Fibroblast of villous mesenchyme (primary cell): Measurements from ENCODE around the gene NOCT. TPM values are rescaled to one million over a fixed set of nuclear protein-coding genes. Genes with fewer than 3 reads are reported as not detected.

Experiments used
- DNase-seq: peaks from one replicate; pipeline ENCODE4 v3.0.0-alpha.2; 2010; ENCODE audit warnings: low read depth
- H3K4me3 ChIP-seq: 2 replicates; pipeline ENCODE4 v1.5.1; 2011; ENCODE audit warnings: low read depth, mild to moderate bottlenecking, low read length
- total RNA-seq: library from RNA; depleted of rRNA; stranded (reverse); fragments of >200 nt; gene quantifications from 2 replicates; pipeline ENCODE4 v1.2.3, GENCODE V29; 2012
- TF ChIP-seq, protein P1 (sequence below): IDR thresholded peaks from 2 replicates; pipeline ENCODE4 v1.5.1; 2012; ENCODE audit warnings: low read depth, mild to moderate bottlenecking, low read length; ENCODE audit not compliant: insufficient read depth

The NOCT gene
- total RNA-seq, 1 donor, result 61.7 TPM

DNA sequence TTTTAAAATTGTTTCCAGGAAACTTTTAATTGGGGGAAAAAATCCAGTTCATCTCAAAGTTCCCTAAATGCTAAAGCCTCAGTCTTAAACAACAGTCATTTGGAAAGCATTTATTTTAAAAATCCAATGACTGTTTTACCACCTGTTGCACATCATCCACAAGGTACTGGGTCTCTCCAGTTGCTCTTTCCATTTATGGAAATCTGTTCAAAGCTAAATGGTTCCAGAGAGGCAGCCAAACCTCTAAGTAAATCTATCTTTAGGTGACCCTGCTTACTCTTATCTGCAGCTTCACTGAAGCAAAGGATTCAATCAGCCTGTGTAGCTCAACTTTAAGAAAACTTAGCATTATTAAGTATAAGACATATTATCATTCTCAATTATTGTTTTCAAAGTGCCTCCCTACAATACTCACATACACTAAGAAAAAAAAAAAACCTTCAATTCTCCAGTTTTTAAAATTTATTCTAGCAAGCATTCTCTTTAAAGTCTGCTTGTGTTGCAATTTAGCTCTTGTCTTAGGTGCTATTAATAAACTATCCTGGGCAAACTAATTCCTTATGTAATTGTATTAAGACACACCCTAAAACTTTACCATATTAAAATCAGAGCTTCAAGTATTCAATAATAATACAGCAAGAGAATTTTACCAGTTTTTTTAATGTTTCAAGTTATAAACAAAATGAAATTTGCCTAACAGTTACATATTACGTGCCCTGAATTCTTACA lies 60.6 kb downstream of the NOCT start:
- no peak for DNase-seq
- H3K4me3 ChIP-seq, result no peak overlapping the region
- TF ChIP-seq, protein P1, sequence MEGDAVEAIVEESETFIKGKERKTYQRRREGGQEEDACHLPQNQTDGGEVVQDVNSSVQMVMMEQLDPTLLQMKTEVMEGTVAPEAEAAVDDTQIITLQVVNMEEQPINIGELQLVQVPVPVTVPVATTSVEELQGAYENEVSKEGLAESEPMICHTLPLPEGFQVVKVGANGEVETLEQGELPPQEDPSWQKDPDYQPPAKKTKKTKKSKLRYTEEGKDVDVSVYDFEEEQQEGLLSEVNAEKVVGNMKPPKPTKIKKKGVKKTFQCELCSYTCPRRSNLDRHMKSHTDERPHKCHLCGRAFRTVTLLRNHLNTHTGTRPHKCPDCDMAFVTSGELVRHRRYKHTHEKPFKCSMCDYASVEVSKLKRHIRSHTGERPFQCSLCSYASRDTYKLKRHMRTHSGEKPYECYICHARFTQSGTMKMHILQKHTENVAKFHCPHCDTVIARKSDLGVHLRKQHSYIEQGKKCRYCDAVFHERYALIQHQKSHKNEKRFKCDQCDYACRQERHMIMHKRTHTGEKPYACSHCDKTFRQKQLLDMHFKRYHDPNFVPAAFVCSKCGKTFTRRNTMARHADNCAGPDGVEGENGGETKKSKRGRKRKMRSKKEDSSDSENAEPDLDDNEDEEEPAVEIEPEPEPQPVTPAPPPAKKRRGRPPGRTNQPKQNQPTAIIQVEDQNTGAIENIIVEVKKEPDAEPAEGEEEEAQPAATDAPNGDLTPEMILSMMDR, result no peak

DNA sequence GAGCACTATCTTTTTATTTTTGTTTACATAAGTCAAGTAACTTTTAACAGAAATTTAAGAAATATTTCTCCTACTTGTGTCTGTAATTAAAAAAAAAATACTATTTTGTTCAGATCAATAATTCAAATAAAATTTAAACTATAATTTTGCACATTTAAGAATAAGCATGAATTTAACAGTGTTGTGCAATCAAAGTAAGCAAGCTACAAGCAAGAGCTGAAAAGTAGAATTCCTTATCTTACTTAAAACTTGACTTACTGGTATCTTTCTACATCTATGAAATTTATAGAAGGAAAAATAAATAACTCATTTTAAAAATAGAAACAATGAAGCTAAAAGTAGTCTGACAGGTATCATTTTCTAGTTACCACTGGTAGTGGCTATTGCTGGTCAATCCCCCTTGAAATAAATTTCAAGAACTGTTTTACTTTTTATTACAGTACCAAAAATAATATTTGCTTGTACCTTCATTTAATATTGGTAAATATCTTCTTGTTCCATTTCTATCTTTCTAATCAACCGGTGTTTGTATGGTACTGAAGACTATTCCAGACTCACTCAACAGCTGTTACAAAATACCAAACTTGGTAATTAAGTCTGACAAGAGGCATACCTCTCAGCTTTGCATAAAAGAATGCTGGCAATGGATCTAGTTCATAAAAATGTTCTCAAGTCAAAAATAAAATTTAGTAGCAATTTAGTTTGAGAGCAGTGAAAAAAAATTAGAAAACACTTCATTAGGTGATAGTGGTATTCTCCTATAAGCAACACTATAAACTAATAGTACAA lies 62.2 kb downstream of the NOCT start:
- TF ChIP-seq, protein P1, result no peak
- peak; percentile 12 for DNase-seq
- no peak overlapping the region for H3K4me3 ChIP-seq

DNA sequence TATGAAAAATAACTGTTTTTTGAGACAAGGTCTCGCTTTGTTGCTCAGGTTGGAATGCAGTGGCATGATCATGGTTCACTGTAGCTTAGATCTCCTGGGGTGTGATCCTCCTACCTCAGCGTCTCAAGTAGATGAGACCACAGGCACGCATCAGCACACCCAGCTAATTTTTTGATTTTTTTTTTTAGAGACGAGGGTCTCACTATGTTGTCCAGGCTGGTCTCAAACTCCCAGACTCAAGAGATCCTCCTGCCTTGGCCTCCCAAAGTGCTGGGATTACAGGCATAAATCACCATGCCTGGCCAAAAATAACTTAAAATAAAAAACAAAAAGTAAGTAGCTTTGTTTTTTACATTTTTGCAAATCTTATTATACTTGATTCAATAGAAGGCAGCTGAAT lies 63.3 kb downstream of the NOCT start:
- DNase-seq, result no peak
- TF ChIP-seq, protein P1, result no peak
- H3K4me3 ChIP-seq, result no peak overlapping the region

DNA sequence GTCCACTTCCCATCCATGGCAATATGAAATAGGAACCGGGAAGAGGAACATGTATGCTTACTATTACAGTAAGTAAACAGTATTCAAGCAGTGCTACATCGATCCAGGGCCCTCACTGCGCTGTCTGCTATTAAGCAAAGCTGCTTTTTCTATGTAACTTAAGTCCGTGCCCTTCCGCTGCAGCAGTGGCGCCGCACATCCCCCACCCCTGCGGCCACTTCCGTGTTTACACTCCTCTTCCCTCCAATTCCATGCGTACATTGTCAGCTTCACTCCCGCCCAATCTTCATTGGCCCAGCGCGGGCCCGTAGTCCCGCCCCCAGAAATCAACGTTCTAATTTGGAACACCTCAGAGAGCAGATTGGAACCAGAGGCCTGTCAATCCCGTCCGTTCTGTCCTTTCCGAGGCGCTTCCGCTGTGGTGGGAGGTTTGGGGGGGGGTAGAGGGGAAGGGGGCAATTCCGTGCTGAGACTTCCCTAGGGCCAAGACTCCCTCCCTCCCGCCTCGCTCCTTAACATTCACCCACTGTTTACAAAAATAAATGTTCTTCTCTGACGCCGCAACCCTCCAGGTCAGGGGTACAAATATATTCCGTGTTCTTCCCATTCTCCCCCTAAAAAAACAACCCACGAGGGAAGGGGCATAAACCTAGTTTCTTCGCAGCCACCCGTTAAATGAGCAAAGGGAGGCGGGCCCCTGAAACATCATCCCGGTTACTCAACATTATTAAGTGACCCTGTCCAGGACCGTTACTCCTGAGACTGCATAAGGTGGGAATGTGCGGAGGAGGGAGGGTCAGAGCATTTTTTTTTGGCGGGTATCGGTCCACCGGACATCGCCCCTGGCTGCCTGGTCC lies 67.4 kb downstream of the NOCT start:
- TF ChIP-seq, protein P1, result no peak
- H3K4me3 ChIP-seq, result peak overlapping the region; percentile 99
- peak; percentile 98 for DNase-seq

DNA sequence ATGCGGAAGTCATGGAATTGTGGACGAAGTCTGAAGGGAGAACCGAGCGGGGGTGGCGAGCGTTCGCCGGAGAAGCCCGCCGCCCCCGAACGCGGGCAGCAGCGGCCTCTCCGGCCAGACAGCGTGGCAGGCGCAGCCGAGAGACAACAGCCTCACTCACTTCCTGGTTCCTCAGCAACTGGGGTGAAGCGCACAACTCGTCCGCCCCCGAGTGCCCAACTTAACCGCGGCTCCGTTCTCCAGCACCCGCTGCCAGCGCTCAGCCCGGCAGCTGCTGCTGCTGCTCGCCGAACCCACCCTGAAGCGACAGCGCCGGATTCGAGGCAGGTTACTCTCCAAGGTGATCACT lies 68.0 kb downstream of the NOCT start:
- TF ChIP-seq, protein P1, result peak; percentile 21
- H3K4me3 ChIP-seq, result peak overlapping the region; percentile 99
- peak; percentile 75 for DNase-seq

DNA sequence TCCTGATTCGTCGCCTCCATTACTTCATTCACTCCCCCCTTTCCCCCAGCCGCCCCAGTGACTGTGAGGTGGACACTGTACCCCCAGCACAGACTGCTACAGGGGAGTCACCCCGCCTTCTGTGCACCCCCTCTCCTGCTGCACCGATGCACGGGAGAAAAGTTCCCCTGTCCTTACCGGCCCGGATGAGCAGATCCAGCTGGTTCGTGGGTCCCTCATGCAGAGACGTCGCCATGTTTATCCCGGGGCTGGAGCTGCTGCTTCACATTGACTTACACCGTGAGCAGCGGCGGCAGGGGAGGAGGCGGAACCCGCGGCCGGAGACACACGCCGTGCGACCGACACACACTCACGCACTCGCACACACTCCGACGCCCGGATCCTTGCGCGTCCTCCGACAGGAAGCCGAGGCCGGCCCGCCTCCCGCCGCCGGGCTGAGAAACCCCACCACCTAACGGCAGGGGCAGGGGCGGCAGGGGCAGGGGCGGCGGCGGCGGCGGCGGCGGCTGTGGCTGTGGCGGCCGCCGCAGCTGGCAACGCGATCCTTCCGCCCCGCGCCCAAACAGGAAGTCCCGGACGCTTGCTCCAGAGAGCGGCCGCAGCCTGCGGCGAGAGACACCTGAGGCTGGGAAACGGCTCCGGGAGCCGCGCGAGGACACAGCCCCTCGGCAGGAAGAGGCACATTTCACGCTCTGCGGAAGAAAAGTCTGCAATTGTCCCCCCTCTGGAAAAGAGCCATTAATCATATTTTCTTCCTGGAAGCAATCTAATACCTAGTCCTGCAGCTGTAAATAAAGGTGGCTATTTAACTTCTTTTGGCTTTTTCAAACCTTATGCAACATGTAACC lies 68.6 kb downstream of the NOCT start:
- H3K4me3 ChIP-seq, result peak overlapping the region; percentile 99
- TF ChIP-seq, protein P1, result peak; percentile 28
- DNase-seq, result peak; percentile 93
